BLaER1 (cell line): ENCODE measurements around the gene EFS.
A peak's percentile ranks its signal among the peaks of the same experiment; 100 is the strongest.

ENCODE experiments used
- H3K27ac ChIP-seq: shearing (Covaris generic); formaldehyde crosslinking; 2 replicates; pipeline ENCODE4 v1.8.1; 2022
- H3K27me3 ChIP-seq: shearing (Covaris generic); formaldehyde crosslinking; 2 replicates; pipeline ENCODE4 v1.8.1; 2022
- H3K36me3 ChIP-seq: shearing (Covaris generic); formaldehyde crosslinking; 2 replicates; pipeline ENCODE4 v1.8.1; 2022
- H3K4me1 ChIP-seq: shearing (Covaris generic); formaldehyde crosslinking; 2 replicates; pipeline ENCODE4 v1.8.1; 2022
- H3K4me2 ChIP-seq: shearing (Covaris generic); formaldehyde crosslinking; 2 replicates; pipeline ENCODE4 v1.8.1; 2022
- H3K4me3 ChIP-seq: shearing (Covaris generic); formaldehyde crosslinking; 2 replicates; pipeline ENCODE4 v1.8.1; 2022
- H3K9ac ChIP-seq: shearing (Covaris generic); formaldehyde crosslinking; 2 replicates; pipeline ENCODE4 v1.8.1; 2022
- H3K9me3 ChIP-seq: shearing (Covaris generic); formaldehyde crosslinking; 2 replicates; pipeline ENCODE4 v1.8.1; 2022
- H4K20me1 ChIP-seq: shearing (Covaris generic); formaldehyde crosslinking; 2 replicates; pipeline ENCODE4 v1.8.1; 2022
- Cebpa-rat ChIP-seq: shearing (Covaris generic); IDR thresholded peaks from 2 replicates; pipeline ENCODE4 v1.8.1; 2022

EFS gene

DNA sequence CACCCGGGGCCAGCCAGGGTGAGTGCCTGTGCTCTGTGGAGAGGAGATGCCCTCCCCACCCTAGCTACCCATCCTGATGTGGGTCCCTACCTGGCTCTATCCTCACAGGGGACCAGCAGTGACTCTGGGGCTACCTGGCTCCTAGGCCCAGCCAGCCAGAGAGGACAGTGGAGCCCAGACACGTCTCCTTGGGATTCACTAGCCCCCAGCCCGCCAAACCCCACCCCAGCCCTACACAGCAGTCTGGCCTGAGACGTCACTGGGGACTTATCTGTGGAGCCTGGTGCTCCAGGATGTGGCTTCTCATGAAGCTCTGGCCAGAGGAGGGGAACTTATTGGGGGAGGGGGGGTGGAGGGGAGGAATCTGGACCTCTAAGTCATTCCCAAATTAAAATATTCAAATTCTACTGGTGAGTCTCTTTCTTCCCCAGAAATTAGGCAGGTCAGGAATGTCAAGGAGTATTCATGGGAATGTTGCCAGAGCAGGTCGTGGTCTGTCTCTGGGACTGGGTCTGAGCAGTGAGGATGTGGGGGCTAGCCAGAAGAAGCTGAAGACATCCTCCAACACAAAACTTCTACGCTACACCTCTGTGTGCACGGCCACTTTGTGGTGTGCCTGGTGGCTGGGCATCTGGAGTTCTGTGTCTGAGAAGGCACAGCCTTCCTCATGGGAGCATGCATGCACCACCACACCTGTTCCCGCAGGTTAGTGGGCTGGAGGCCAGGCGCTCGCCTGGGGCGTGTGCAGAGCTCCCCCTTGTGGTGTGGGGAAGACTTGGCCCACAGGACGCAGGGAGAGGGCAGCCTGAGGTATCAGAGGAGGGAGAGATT lies 14.6 kb upstream of the EFS start:
- Histone ChIP-seq H3K27ac (no peak overlapping the region), H4K20me1 (no peaks in the 10 kb centered on the region), H3K4me3 (no peak overlapping the region), H3K36me3 (no peaks in the 10 kb centered on the region), H3K4me2 (0 out of 2 replicates have a peak overlapping the region, but pooled peaks have one; percentile 13), H3K27me3 (peaks cover 6% of the 10 kb centered on the region; the same call in 1 of the 2 replicates), H3K4me1 (peaks cover 69% of the 10 kb centered on the region), H3K9me3 (no peaks in the 10 kb centered on the region), H3K9ac (no peak overlapping the region)
- TF ChIP-seq Cebpa-rat: no peak

DNA sequence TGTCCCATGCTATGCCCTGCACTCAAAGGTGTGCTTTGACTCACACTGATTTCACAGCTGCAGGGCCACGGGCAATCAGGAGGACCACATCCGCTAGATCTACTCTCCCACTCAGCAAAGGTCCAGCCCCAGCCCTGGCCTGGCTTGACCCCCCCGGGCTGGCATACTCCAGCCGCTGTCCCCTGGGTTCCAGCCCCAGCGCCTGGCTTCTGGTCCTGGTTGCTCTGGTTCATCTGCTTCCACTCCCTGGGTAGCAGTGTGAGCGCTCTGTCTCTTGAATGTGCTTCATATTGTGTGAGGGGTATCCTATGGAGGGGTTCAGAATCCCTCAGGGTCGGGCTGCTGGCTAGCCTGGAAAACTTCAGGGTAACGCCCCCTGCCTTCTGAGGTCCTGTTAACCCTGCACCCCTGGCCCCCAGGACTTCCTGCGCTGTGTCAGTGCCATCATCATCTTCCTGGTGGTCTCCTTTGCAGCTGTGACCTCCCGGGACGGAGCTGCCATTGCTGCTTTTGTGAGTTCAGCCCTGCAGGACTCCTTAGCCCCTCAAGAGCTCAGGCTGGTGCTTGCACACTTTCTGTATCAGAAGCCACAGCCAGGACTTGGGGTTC lies 13.7 kb upstream of the EFS start:
- H3K9me3 ChIP-seq: no peaks in the 10 kb centered on the region

DNA sequence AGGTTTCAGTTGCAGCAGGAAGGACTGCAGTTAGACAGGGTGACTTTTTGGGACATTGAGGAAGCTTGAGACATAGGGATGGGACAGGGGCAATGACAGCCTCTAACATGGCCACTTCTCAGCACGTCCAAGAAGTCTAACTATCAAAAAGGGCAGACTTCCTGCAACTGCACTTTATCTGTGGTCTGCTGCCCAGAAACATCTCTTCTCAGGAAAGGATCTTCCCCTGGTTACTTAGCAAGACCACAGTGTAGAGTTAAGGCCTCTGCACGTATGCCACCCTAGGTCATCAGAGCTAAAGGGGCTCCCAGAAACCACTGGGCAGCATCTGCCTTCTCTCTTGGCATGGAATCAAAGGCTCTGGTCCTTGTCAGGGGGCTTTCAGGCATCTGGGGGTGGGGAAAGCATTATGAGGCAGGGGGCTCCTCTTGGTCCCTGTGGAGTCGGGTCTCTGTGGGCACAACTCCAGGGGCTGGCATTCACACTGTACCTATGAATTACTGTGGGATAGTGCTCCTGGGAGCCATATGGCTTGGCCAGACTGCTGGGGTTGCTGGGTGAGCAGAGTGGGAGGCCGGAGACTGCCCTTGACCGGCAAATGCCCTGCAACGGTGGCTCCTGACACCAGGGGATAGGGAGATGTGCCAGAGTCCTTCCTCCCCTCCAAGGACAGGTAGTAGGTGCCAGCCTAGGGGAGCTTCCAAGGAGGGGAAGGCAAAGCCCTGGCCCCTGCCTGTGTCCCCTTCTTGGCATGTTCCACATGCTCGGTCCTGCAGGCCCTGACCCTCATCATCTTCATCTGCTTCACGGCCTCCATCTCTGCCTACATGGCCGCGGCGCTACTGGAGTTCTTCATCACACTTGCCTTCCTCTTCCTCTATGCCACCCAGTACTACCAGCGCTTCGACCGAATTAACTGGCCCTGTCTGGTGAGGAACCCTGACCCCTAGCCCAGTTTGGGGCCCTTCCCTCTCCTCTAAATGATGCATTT lies 12.9 kb upstream of the EFS start:
- H3K27ac ChIP-seq: peak overlapping the region; percentile 73
- 0 out of 2 replicates have a peak overlapping the region, but pooled peaks have one; percentile 32 for H3K4me3 ChIP-seq
- H3K4me2 ChIP-seq: peak overlapping the region; percentile 92
- peaks cover 69% of the 10 kb centered on the region for H3K4me1 ChIP-seq
- H4K20me1 ChIP-seq: no peaks in the 10 kb centered on the region
- peak overlapping the region; percentile 54; the same call in 1 of the 2 replicates for H3K9ac ChIP-seq
- H3K27me3 ChIP-seq: peaks cover 6% of the 10 kb centered on the region; the same call in 1 of the 2 replicates
- H3K36me3 ChIP-seq: no peaks in the 10 kb centered on the region
- no peaks in the 10 kb centered on the region for H3K9me3 ChIP-seq
- TF ChIP-seq Cebpa-rat: no peak

More for the DNA sequence above, 13.7 kb upstream of the EFS start:
- Histone ChIP-seq H3K27ac (no peak overlapping the region), H3K4me3 (no peak overlapping the region), H3K9ac (no peak overlapping the region), H3K4me2 (peak overlapping the region; percentile 92), H3K4me1 (peaks cover 69% of the 10 kb centered on the region), H4K20me1 (no peaks in the 10 kb centered on the region), H3K36me3 (no peaks in the 10 kb centered on the region), H3K27me3 (peaks cover 6% of the 10 kb centered on the region; the same call in 1 of the 2 replicates)
- TF ChIP-seq Cebpa-rat: no peak

DNA sequence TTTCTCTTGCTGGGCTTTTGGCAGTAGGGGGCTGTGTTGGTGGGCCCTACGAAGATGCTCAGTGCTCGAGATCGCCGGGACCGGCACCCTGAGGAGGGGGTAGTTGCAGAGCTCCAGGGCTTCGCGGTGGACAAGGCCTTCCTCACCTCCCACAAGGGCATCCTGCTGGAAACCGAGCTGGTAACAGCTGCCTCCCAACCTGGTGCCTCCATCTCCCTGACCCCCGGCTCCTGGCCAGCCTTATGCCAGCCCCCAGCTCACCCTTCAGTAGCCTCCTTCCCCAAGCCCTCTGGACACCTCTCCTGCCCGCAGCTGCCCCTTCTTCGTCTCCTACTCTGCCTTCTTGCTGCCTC lies 12.2 kb upstream of the EFS start:
- no peak for TF ChIP-seq Cebpa-rat
- Histone ChIP-seq H3K4me3 (0 out of 2 replicates have a peak overlapping the region, but pooled peaks have one; percentile 32), H3K36me3 (no peaks in the 10 kb centered on the region), H3K4me1 (peaks cover 62% of the 10 kb centered on the region), H4K20me1 (no peaks in the 10 kb centered on the region), H3K4me2 (peak overlapping the region; percentile 92), H3K27ac (peak overlapping the region; percentile 73), H3K9ac (peak overlapping the region; percentile 54; the same call in 1 of the 2 replicates), H3K27me3 (no peaks in the 10 kb centered on the region; the same call in 1 of the 2 replicates), H3K9me3 (no peaks in the 10 kb centered on the region)

DNA sequence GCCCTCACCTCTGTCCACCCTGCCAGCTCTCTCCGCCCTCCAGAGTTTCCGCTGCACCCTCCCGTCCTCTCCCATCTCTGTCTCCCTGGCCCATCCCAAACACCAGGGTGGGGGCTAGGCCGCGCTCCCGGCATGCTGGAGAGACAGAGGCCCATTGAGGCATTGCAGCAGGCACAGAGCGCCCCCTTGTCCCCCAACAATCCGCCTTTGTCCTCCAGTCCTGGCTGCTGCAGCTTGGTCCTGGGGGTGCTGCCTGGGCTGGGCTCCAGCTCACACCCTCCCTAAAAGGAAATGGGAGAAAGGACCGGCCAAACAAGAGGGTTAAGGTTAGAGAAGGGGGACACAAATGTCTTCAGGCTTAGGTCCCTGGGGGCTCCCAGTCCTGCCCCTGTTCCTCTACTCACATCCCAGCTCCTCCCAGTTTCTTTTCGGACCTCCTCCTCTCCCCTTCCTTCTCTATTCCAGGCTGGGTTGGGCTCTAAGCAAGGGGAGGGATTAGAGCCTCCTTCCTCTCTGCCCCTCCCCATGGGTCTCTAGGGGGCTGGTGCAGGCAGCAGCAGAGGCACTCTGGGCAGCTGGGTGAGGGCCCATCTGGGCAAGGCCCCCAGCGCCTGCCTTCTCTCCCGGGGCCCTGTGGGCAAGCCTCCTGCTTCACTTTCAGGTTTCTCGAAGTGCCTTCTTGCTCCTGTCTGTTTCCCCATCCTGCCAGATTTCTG lies 11.7 kb upstream of the EFS start, which contains the start of gene CMTM5:
Gene CMTM5 (plus strand): TSS at position 565 of the 716 bp plus-strand sequence. CDS start 206 bp downstream, outside the sequence.
- peaks cover 56% of the 10 kb centered on the region for H3K4me1 ChIP-seq

DNA sequence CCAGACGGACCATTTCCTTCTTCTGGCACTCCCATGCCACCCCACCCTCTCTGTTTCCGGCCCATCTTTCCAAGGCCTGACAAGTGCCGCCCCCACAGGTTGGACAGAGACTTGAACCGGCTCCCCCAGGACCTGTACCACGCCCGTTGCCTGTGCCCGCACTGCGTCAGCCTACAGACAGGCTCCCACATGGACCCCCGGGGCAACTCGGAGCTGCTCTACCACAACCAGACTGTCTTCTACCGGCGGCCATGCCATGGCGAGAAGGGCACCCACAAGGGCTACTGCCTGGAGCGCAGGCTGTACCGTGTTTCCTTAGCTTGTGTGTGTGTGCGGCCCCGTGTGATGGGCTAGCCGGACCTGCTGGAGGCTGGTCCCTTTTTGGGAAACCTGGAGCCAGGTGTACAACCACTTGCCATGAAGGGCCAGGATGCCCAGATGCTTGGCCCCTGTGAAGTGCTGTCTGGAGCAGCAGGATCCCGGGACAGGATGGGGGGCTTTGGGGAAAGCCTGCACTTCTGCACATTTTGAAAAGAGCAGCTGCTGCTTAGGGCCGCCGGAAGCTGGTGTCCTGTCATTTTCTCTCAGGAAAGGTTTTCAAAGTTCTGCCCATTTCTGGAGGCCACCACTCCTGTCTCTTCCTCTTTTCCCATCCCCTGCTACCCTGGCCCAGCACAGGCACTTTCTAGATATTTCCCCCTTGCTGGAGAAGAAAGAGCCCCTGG lies 10.7 kb upstream of the EFS start:
- no peak overlapping the region for H3K4me2 ChIP-seq
- no peak overlapping the region for H3K9ac ChIP-seq
- H3K27me3 ChIP-seq: no peaks in the 10 kb centered on the region
- no peaks in the 10 kb centered on the region for H4K20me1 ChIP-seq
- no peaks in the 10 kb centered on the region for H3K9me3 ChIP-seq
- no peak overlapping the region for H3K4me3 ChIP-seq
- H3K4me1 ChIP-seq: peaks cover 49% of the 10 kb centered on the region
- no peaks in the 10 kb centered on the region for H3K36me3 ChIP-seq
- TF ChIP-seq Cebpa-rat: no peak
- no peak overlapping the region for H3K27ac ChIP-seq

More for the DNA sequence above, 11.7 kb upstream of the EFS start, which contains the start of gene CMTM5:
- H3K4me3 ChIP-seq: 0 out of 2 replicates have a peak within 1 kb of the TSS, but pooled peaks have one; percentile 32
- no peaks in the 10 kb centered on the region for H4K20me1 ChIP-seq
- H3K27me3 ChIP-seq: no peaks in the 10 kb centered on the region; the same call in 1 of the 2 replicates
- peak within 1 kb of the TSS; percentile 73 for H3K27ac ChIP-seq
- TF ChIP-seq Cebpa-rat: no peak
- no peaks in the 10 kb centered on the region for H3K36me3 ChIP-seq
- H3K4me2 ChIP-seq: peak within 1 kb of the TSS; percentile 92
- H3K9me3 ChIP-seq: no peaks in the 10 kb centered on the region
- peak within 1 kb of the TSS; percentile 54; the same call in 1 of the 2 replicates for H3K9ac ChIP-seq

DNA sequence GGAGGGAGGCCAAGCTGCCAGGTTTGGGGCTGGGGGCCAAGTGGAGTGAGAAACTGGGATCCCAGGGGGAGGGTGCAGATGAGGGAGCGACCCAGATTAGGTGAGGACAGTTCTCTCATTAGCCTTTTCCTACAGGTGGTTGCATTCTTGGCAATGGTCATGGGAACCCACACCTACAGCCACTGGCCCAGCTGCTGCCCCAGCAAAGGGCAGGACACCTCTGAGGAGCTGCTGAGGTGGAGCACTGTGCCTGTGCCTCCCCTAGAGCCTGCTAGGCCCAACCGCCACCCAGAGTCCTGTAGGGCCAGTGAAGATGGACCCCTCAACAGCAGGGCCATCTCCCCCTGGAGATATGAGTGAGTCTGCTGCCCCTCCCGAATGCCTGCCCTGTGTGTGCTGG lies 8.1 kb upstream of the EFS start:
- H3K27me3 ChIP-seq: no peaks in the 10 kb centered on the region
- no peak for TF ChIP-seq Cebpa-rat
- H3K4me3 ChIP-seq: no peak overlapping the region
- H3K27ac ChIP-seq: no peak overlapping the region
- no peaks in the 10 kb centered on the region for H4K20me1 ChIP-seq
- no peaks in the 10 kb centered on the region for H3K36me3 ChIP-seq
- H3K9me3 ChIP-seq: no peaks in the 10 kb centered on the region
- H3K4me2 ChIP-seq: no peak overlapping the region
- H3K9ac ChIP-seq: no peak overlapping the region
- peaks cover 27% of the 10 kb centered on the region for H3K4me1 ChIP-seq

DNA sequence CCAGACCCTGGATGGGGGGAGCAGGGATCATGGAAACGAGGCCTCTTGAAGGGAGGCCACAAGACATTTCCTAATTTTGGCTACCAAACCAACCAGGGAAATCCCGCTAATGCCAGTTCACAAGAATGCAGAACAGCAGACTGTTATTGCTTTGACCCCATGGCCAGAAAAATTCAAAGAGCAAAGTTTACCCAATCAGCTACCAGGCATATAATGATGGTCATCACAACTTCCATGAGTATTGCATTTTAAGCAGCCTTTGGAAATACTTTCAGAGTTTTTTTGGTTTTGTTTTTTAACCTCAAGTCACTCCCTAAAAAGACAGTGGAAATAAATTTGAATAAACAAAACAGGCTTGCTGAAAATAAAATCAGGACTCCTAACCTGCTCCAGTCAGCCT lies 7.5 kb upstream of the EFS start, which contains the start of gene IL25:
Gene IL25 (plus strand): TSS at position 301 of the 400 bp plus-strand sequence.
- Histone ChIP-seq H3K4me1 (peaks cover 22% of the 10 kb centered on the region), H3K36me3 (no peaks in the 10 kb centered on the region), H3K4me2 (no peak within 1 kb of the TSS), H3K9me3 (no peaks in the 10 kb centered on the region), H3K27ac (no peak within 1 kb of the TSS), H4K20me1 (no peaks in the 10 kb centered on the region), H3K9ac (no peak within 1 kb of the TSS), H3K4me3 (no peak within 1 kb of the TSS), H3K27me3 (no peaks in the 10 kb centered on the region)
- TF ChIP-seq Cebpa-rat: no peak
